Endothelial cell of umbilical vein (primary cell): ENCODE data around the gene BCAS3. TPM values are rescaled to one million over a fixed set of nuclear protein-coding genes. Genes with fewer than 3 reads are reported as not detected.

Experiments
- BruUV-seq: library from RNA; stranded (reverse); fragments of 400-500 nt; replicated peaks from 2 replicates; lab custom pipeline; 2021; lab: Mats Ljungman, UMichigan
- CTCF ChIA-PET: fragments of 300-600, 350-600 bp; sonication (Branson Sonifier 250); formaldehyde crosslinking; loops from one replicate; lab custom pipeline; 2021; ENCODE audit warnings: antibody characterized with exemption, inconsistent platforms; lab: Charles Lee
- POLR2A ChIA-PET: fragments of 300-600, 350-600 bp; sonication (Branson Sonifier 250); formaldehyde crosslinking; loops from one replicate; lab custom pipeline; 2021; ENCODE audit warnings: antibody characterized with exemption, inconsistent platforms; lab: Charles Lee
- DNase-seq: peaks from one replicate; pipeline ENCODE4 v3.0.0-alpha.2; 2011; ENCODE audit warnings: low read depth, low spot score
- FAIRE-seq: peaks from 2 replicates; lab custom pipeline; 2011; peaks lifted over from hg19 to GRCh38; lab: Jason Lieb, UNC
- H2AFZ ChIP-seq: 2 replicates; pipeline ENCODE4 v1.6.0; 2012; ENCODE audit warnings: low read depth, low read length, control low read depth, inconsistent platforms
- H3K27ac ChIP-seq: 2 replicates; pipeline ENCODE4 v1.5.1; 2011; ENCODE audit warnings: low read depth, mild to moderate bottlenecking, control low read depth, low read length, moderate library complexity; ENCODE audit not compliant: insufficient read depth
- H3K27me3 ChIP-seq, 2 experiments: 2 replicates each; pipeline versions ENCODE4 v1.6.0 to v1.6.1; 2011; ENCODE audit warnings: low read length in 2 of 2, mixed read lengths in 1 of 2; ENCODE audit not compliant: control insufficient read depth in 2 of 2, insufficient read depth in 2 of 2
- H3K36me3 ChIP-seq, 2 experiments: 2 replicates in 1 of 2; 3 replicates in 1 of 2; pipeline ENCODE4 v1.5.1; 2011; ENCODE audit warnings: low read length in 2 of 2, mild to moderate bottlenecking in 1 of 2, moderate library complexity in 1 of 2; ENCODE audit not compliant: control insufficient read depth in 2 of 2, insufficient read depth in 2 of 2; ENCODE audit errors: extremely low read depth in 1 of 2
- H3K4me1 ChIP-seq: 3 replicates; pipeline ENCODE4 v1.5.1; 2011; ENCODE audit warnings: mild to moderate bottlenecking, low read length; ENCODE audit not compliant: control insufficient read depth, insufficient read depth; ENCODE audit errors: extremely low read depth
- H3K4me2 ChIP-seq: 2 replicates; pipeline ENCODE4 v1.6.1; 2011; ENCODE audit warnings: low read length, control low read depth, mixed read lengths; ENCODE audit not compliant: insufficient read depth
- H3K4me3 ChIP-seq, 3 experiments: fragments of 200-600 bp in 1 of 3; sonication (generic), shearing (Covaris generic) in 1 of 3; replicated peaks in 1 of 3; 2 replicates each; pipeline ENCODE4 v1.5.1; 2011 to 2016; ENCODE audit warnings: control low read depth in 3 of 3, low read length in 3 of 3, mild to moderate bottlenecking in 2 of 3, inconsistent platforms in 1 of 3, low read depth in 1 of 3, moderate library complexity in 1 of 3; ENCODE audit not compliant: insufficient read depth in 1 of 3
- H3K79me2 ChIP-seq: 2 replicates; pipeline ENCODE4 v1.6.0; 2012; ENCODE audit warnings: low read length, inconsistent platforms; ENCODE audit not compliant: control insufficient read depth, insufficient read depth
- H3K9ac ChIP-seq: replicated peaks from 2 replicates; pipeline ENCODE3; 2011; ENCODE audit warnings: low read length, control low read depth; ENCODE audit not compliant: insufficient read depth; ENCODE audit errors: extremely low read depth
- H3K9me1 ChIP-seq: replicated peaks from 3 replicates; pipeline ENCODE4 v1.6.0; 2011; ENCODE audit warnings: mild to moderate bottlenecking, low read length; ENCODE audit not compliant: control insufficient read depth, insufficient read depth; ENCODE audit errors: extremely low read depth
- H3K9me3 ChIP-seq: replicated peaks from 2 replicates; pipeline ENCODE4 v1.5.1; 2012; ENCODE audit warnings: low read length, inconsistent platforms; ENCODE audit not compliant: control insufficient read depth, insufficient read depth
- H4K20me1 ChIP-seq: replicated peaks from 2 replicates; pipeline ENCODE3; 2011; ENCODE audit warnings: mild to moderate bottlenecking, low read length; ENCODE audit not compliant: control insufficient read depth, insufficient read depth; ENCODE audit errors: extremely low read depth
- EZH2 ChIP-seq: IDR thresholded peaks from 2 replicates; pipeline ENCODE4 v1.6.1; 2012; ENCODE audit warnings: borderline replicate concordance, low read depth, mild to moderate bottlenecking, moderate library complexity, low read length, inconsistent platforms; ENCODE audit not compliant: severe bottlenecking
- FOS ChIP-seq: IDR thresholded peaks from 2 replicates; pipeline ENCODE4 v1.6.1; 2011; ENCODE audit warnings: mild to moderate bottlenecking, low read length, moderate library complexity, borderline replicate concordance; ENCODE audit not compliant: insufficient read depth
- GATA2 ChIP-seq: IDR thresholded peaks from 2 replicates; pipeline ENCODE4 v1.7.0; 2011; ENCODE audit warnings: low read depth, mild to moderate bottlenecking, moderate library complexity, mixed read lengths, low read length; ENCODE audit not compliant: insufficient read length, insufficient read depth
- JUN ChIP-seq: IDR thresholded peaks from 2 replicates; pipeline ENCODE4 v1.6.1; 2011; ENCODE audit warnings: borderline replicate concordance, low read depth; ENCODE audit not compliant: insufficient read length, insufficient read depth
- MYC ChIP-seq: IDR thresholded peaks from one replicate; pipeline ENCODE4 v1.6.1; 2011; ENCODE audit warnings: mild to moderate bottlenecking, low read depth, low read length
- POLR2A ChIP-seq: IDR thresholded peaks from 2 replicates; pipeline ENCODE4 v1.6.1; 2012; ENCODE audit warnings: low read depth, mild to moderate bottlenecking, control low read depth, low read length
- POLR2AphosphoS5 ChIP-seq: IDR thresholded peaks from 2 replicates; pipeline ENCODE4 v1.6.1; 2012; ENCODE audit warnings: low read depth, mild to moderate bottlenecking, control low read depth, low read length, moderate library complexity; ENCODE audit not compliant: insufficient read depth
- dilution Hi-C: fragments of 300-500 bp; cut with MboI; formaldehyde crosslinking; loops from one replicate; pipeline ENCODE4 v1.15.0; 2019; ENCODE audit warnings: low sequenced_read_pairs; ENCODE audit not compliant: extremely low pct_ligation_motif_present
- intact Hi-C: fragments of 100-400 bp; cut with micrococcal nuclease; formaldehyde crosslinking; loops from one replicate; pipeline ENCODE4 v1.10.0; 2022
- polyA plus RNA-seq, 4 experiments: library from polyadenylated mRNA; depleted of rRNA in 3 of 4; stranded (reverse) in 3 of 4; unstranded in 1 of 4; fragments of >200 nt; gene quantifications; 2 replicates each; pipeline versions ENCODE4 v1.2.1 to v1.2.3, GENCODE V29; 2011 to 2012; ENCODE audit warnings: missing spikeins in 1 of 4
- total RNA-seq: library from RNA; stranded (reverse); gene quantifications from 2 replicates; pipeline ENCODE4 v1.2.3, GENCODE V29; 2021
- TF ChIP-seq, protein P1 (sequence below): IDR thresholded peaks from 2 replicates; pipeline ENCODE4 v1.6.1; 2011; ENCODE audit not compliant: insufficient read depth, insufficient read length
- TF ChIP-seq, protein P2 (sequence below), 2 donors: IDR thresholded peaks; 1 replicate in 1 of 2; 2 replicates in 1 of 2; pipeline ENCODE4 v1.5.1; 2011; ENCODE audit warnings: low read length in 2 of 2, mild to moderate bottlenecking in 2 of 2, moderate library complexity in 2 of 2, control low read depth in 1 of 2, inconsistent platforms in 1 of 2, low read depth in 1 of 2; ENCODE audit not compliant: insufficient read depth in 1 of 2; ENCODE audit errors: extremely low read depth in 1 of 2

BCAS3 gene
- total and polyA plus RNA-seq, 2 donors (not counting 3 experiments of a cell fraction or from before 2014, with no cell fraction given) = 8.2 to 16.0 TPM

DNA sequence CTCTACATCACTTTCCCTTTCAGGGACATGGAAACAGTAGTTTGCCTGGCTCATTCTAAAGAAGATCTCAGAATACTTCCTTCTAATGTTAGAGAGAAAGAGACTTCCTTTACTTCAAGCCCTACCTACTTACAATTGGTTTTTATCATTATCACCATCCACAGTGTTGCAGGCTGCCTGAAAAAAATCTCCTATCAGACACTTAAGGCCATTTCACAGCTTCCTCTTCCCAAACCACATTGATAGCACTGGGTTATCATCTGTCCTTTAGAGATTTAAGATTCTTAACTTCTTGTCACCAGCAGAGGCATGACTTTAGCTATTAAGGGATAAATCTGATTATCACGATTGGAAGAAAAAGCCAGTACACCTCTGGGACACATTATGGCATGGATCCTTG, 543.5 kb downstream of the BCAS3 start:
- H4K20me1 ChIP-seq = no peaks in the 10 kb centered on the region
- BruUV-seq = no TSS peak
- FAIRE-seq = no peak
- H3K4me3 ChIP-seq = no peak overlapping the region
- no peak overlapping the region for H2AFZ ChIP-seq
- no peak overlapping the region for H3K4me2 ChIP-seq
- H3K9me1 ChIP-seq = no peaks in the 10 kb centered on the region
- DNase-seq = no peak
- ChIA-PET CTCF (no interaction called here), POLR2A (no interaction called here)
- dilution Hi-C loops (no loop called here), intact Hi-C loops (no loop called here)
- no peak overlapping the region for H3K27ac ChIP-seq
- no peaks in the 10 kb centered on the region for H3K36me3 ChIP-seq
- no peaks in the 10 kb centered on the region for H3K4me1 ChIP-seq
- H3K79me2 ChIP-seq = no peaks in the 10 kb centered on the region
- H3K9me3 ChIP-seq = no peaks in the 10 kb centered on the region
- no peaks in the 10 kb centered on the region for H3K27me3 ChIP-seq
- no peak overlapping the region for H3K9ac ChIP-seq
- TF ChIP-seq JUN (no peak), GATA2 (no peak), POLR2AphosphoS5 (no peak), POLR2A (no peak), FOS (no peak), MYC (no peak), EZH2 (no peak)
- TF ChIP-seq, protein P1, sequence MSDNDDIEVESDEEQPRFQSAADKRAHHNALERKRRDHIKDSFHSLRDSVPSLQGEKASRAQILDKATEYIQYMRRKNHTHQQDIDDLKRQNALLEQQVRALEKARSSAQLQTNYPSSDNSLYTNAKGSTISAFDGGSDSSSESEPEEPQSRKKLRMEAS = no peak
- TF ChIP-seq, protein P2, sequence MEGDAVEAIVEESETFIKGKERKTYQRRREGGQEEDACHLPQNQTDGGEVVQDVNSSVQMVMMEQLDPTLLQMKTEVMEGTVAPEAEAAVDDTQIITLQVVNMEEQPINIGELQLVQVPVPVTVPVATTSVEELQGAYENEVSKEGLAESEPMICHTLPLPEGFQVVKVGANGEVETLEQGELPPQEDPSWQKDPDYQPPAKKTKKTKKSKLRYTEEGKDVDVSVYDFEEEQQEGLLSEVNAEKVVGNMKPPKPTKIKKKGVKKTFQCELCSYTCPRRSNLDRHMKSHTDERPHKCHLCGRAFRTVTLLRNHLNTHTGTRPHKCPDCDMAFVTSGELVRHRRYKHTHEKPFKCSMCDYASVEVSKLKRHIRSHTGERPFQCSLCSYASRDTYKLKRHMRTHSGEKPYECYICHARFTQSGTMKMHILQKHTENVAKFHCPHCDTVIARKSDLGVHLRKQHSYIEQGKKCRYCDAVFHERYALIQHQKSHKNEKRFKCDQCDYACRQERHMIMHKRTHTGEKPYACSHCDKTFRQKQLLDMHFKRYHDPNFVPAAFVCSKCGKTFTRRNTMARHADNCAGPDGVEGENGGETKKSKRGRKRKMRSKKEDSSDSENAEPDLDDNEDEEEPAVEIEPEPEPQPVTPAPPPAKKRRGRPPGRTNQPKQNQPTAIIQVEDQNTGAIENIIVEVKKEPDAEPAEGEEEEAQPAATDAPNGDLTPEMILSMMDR (IDR thresholded peaks at IDR 0.05; ENCODE audit: extremely low read depth in 1 of 2, insufficient read depth in 1 of 2, low read depth in 1 of 2, low read length in 2 of 2) = no peak
